MCF 10A (cell line): ENCODE data around the gene KATNBL1. TPM values are rescaled to one million over a fixed set of nuclear protein-coding genes. Genes with fewer than 3 reads are reported as not detected.

Experiments
- BruUV-seq: library from RNA; stranded (reverse); fragments of 400-500 nt; replicated peaks from 2 replicates; lab custom pipeline; 2021; lab: Mats Ljungman, UMichigan
- CTCF ChIA-PET: fragments of 300-600 bp; sonication (Branson Sonifier 250); formaldehyde crosslinking; extraction: SDS; loops from one replicate; lab custom pipeline; 2021; ENCODE audit warnings: antibody characterized with exemption, inconsistent platforms; lab: Yijun Ruan, JAX
- POLR2A ChIA-PET: fragments of 300-600, 350-650 bp; sonication (Branson Sonifier 250); formaldehyde crosslinking; extraction: SDS; loops from one replicate; lab custom pipeline; 2020; ENCODE audit warnings: antibody characterized with exemption, inconsistent platforms; lab: Yijun Ruan, JAX
- DNase-seq: peaks from one replicate; pipeline ENCODE4 v3.0.0-alpha.2; 2018; ENCODE audit not compliant: unreplicated experiment
- H3K27ac Mint-ChIP-seq: one replicate; pipeline ENCODE4 v1.8.0; 2022; ENCODE audit warnings: mild to moderate bottlenecking, low read depth, mixed read lengths; ENCODE audit not compliant: unreplicated experiment
- H3K27me3 Mint-ChIP-seq: one replicate; pipeline ENCODE4 v1.8.0; 2022; ENCODE audit warnings: mixed read lengths; ENCODE audit not compliant: insufficient read depth, unreplicated experiment
- H3K36me3 Mint-ChIP-seq: one replicate; pipeline ENCODE4 v1.8.0; 2022; ENCODE audit warnings: mild to moderate bottlenecking, moderate library complexity, mixed read lengths; ENCODE audit not compliant: insufficient read depth, unreplicated experiment
- H3K4me1 Mint-ChIP-seq: one replicate; pipeline ENCODE4 v1.8.0; 2022; ENCODE audit warnings: mixed read lengths; ENCODE audit not compliant: insufficient read depth, unreplicated experiment
- H3K4me3 Mint-ChIP-seq: one replicate; pipeline ENCODE4 v1.8.0; 2022; ENCODE audit warnings: mild to moderate bottlenecking, moderate library complexity, mixed read lengths; ENCODE audit not compliant: unreplicated experiment
- H3K9me3 Mint-ChIP-seq: one replicate; pipeline ENCODE4 v1.8.0; 2022; ENCODE audit warnings: mixed read lengths; ENCODE audit not compliant: unreplicated experiment
- CTCF ChIP-seq: fragments of 200-600 bp; IDR thresholded peaks from one replicate; pipeline ENCODE4 v1.8.0; 2022; ENCODE audit warnings: antibody characterized with exemption, mild to moderate bottlenecking; ENCODE audit not compliant: unreplicated experiment
- intact Hi-C: fragments of 100-400 bp; cut with micrococcal nuclease; formaldehyde crosslinking; loops from 2 replicates; pipeline ENCODE4 v1.14.1; 2022
- total RNA-seq: library from RNA; stranded (reverse); gene quantifications from 2 replicates; pipeline ENCODE4 v1.2.3, GENCODE V29; 2022

Gene KATNBL1
- total RNA-seq, 1 experiment from 2014 or later: 38.2 TPM

- DNase-seq: peak; percentile 91
- Mint-ChIP-seq H3K4me1 (peaks cover 13% of the 10 kb centered on the region), H3K4me3 (peak overlapping the region; percentile 62), H3K27ac (peak overlapping the region; percentile 92), H3K9me3 (no peaks in the 10 kb centered on the region), H3K36me3 (peaks cover 23% of the 10 kb centered on the region), H3K27me3 (no peaks in the 10 kb centered on the region)
- TSS peak; percentile 68 for BruUV-seq
- ChIA-PET CTCF (interaction anchor here (0.6 to 2.2 kb wide), 4 partner anchors 30 to 346 kb away, joined by 3 to 12 read pairs (median 5); partner anchors contain the start of genes KATNBL1 and LPCAT4), POLR2A (interaction anchor here (0.8 to 5.8 kb wide), 7 partner anchors 11 to 127 kb away, joined by 3 to 31 read pairs (median 7); partner anchors contain the start of genes EMC4 and LPCAT4)
- TF ChIP-seq CTCF: no peak
- intact Hi-C loops: loop anchor here (1.0 kb wide), 1 partner anchor 99 kb away; no protein-coding TSS in a partner anchor
These were observed 29.4 kb upstream of the KATNBL1 start for GRCh38 chr15:34239151-34239808.

- no peaks in the 10 kb centered on the region for H3K27me3 Mint-ChIP-seq
- H3K36me3 Mint-ChIP-seq: peaks cover 64% of the 10 kb centered on the region
- no TSS peak for BruUV-seq
- ChIA-PET CTCF (interaction anchor here (0.6 to 1.2 kb wide), 4 partner anchors 22 to 106 kb away, joined by 3 read pairs; partner anchors contain the start of gene SLC12A6), POLR2A (interaction anchor here (0.6 to 2.2 kb wide), 6 partner anchors 9 to 133 kb away, joined by 3 to 14 read pairs (median 4); partner anchors contain the start of gene EMC4)
- H3K4me3 Mint-ChIP-seq: no peak overlapping the region
- DNase-seq: no peak
- peaks cover 2% of the 10 kb centered on the region for H3K4me1 Mint-ChIP-seq
- H3K9me3 Mint-ChIP-seq: no peaks in the 10 kb centered on the region
- TF ChIP-seq CTCF: no peak
- no peak overlapping the region for H3K27ac Mint-ChIP-seq
- intact Hi-C loops: no loop called here
These were observed 23.7 kb upstream of the KATNBL1 start for GRCh38 chr15:34233614-34234013.

- peak; percentile 11 for DNase-seq
- no peaks in the 10 kb centered on the region for H3K27me3 Mint-ChIP-seq
- H3K9me3 Mint-ChIP-seq: no peaks in the 10 kb centered on the region
- peak overlapping the region; percentile 99 for H3K4me3 Mint-ChIP-seq
- peak overlapping the region; percentile 99 for H3K27ac Mint-ChIP-seq
- H3K36me3 Mint-ChIP-seq: peaks cover 25% of the 10 kb centered on the region
- POLR2A ChIA-PET: interaction anchor here (0.8 to 3.2 kb wide), 18 partner anchors 8 to 358 kb away, joined by 3 to 32 read pairs (median 4); partner anchors contain the start of genes EMC7, KATNBL1, LPCAT4 and NOP10
- TF ChIP-seq CTCF: no peak
- CTCF ChIA-PET: interaction anchor here (1.1 to 1.7 kb wide), 4 partner anchors 114 to 162 kb away, joined by 3 to 7 read pairs (median 4); no protein-coding TSS in a partner anchor
- H3K4me1 Mint-ChIP-seq: peaks cover 5% of the 10 kb centered on the region
- intact Hi-C loops: no loop called here
- BruUV-seq: TSS peak; percentile 68
These were observed 14.2 kb upstream of the KATNBL1 start for GRCh38 chr15:34223904-34224596.
